ENCODE data around the gene ARMC7. TPM values are rescaled to one million over a fixed set of nuclear protein-coding genes. Genes with fewer than 3 reads are reported as not detected.

The ARMC7 gene
- total and polyA plus RNA-seq, 2 of the 13 experiments (the other 11 are each of a cell fraction or from before 2014, with no cell fraction given) = 3.9 to 4.2 TPM

DNA sequence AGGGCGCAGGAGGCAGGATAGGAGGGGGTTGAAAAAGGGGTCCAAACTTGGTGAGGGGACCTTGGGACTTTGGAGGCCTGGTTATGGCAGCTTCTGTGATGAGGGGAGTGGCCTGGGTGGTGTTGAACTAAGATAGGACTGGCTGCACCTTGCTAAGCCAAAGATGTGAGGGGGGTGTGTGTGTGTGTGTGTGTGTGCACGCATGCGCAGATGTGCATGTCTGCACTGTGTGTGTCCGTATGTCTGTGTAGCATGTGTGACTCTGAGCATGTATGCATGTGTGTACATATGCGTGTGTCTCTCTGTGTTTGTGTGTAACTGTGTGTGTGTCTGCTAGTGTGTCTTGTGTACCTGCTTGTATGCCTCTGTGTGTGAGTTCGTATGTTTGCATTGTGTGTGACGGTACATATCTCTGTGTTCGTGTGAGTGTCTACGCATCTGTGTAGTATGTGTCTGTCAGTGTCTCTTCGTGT, 17.9 kb upstream of the ARMC7 start (continued):
- TF ChIP-seq, protein P1, sequence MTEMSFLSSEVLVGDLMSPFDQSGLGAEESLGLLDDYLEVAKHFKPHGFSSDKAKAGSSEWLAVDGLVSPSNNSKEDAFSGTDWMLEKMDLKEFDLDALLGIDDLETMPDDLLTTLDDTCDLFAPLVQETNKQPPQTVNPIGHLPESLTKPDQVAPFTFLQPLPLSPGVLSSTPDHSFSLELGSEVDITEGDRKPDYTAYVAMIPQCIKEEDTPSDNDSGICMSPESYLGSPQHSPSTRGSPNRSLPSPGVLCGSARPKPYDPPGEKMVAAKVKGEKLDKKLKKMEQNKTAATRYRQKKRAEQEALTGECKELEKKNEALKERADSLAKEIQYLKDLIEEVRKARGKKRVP (CRISPR knock-in tag; IDR thresholded peaks at IDR 0.05) = no peak
- TF ChIP-seq, protein P2, sequence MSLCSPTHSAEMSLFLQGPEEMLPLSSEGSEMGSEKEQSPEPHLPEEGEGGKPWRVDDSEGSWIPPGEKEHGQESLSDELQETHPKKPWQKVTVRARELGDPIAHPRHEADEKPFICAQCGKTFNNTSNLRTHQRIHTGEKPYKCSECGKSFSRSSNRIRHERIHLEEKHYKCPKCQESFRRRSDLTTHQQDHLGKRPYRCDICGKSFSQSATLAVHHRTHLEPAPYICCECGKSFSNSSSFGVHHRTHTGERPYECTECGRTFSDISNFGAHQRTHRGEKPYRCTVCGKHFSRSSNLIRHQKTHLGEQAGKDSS (CRISPR knock-in tag; IDR thresholded peaks at IDR 0.05; ENCODE audit: borderline replicate concordance, low read depth) = 0 out of 2 replicates have a peak, but pooled peaks have one; percentile 3
- TF ChIP-seq ATAD3A (CRISPR knock-in tag; IDR thresholded peaks at IDR 0.05) = no peak
- TF ChIP-seq HOXA9 (CRISPR knock-in tag; IDR thresholded peaks at IDR 0.05; ENCODE audit: borderline replicate concordance) = peak; percentile 20; the same call in 1 of the 2 replicates
- TF ChIP-seq CBX5 (CRISPR knock-in tag; IDR thresholded peaks at IDR 0.05; ENCODE audit: borderline replicate concordance) = no peak
- no peak for TF ChIP-seq RFX3 (CRISPR knock-in tag; IDR thresholded peaks at IDR 0.05)
- TF ChIP-seq FOSL1 (CRISPR knock-in tag; IDR thresholded peaks at IDR 0.05; ENCODE audit: borderline replicate concordance) = no peak
- TF ChIP-seq ZFP36L1 (CRISPR knock-in tag; IDR thresholded peaks at IDR 0.05) = no peak
- 0 out of 2 replicates have a peak, but pooled peaks have one; percentile 28 for TF ChIP-seq TARDBP (CRISPR knock-in tag; IDR thresholded peaks at IDR 0.05)
- TF ChIP-seq, protein P3, sequence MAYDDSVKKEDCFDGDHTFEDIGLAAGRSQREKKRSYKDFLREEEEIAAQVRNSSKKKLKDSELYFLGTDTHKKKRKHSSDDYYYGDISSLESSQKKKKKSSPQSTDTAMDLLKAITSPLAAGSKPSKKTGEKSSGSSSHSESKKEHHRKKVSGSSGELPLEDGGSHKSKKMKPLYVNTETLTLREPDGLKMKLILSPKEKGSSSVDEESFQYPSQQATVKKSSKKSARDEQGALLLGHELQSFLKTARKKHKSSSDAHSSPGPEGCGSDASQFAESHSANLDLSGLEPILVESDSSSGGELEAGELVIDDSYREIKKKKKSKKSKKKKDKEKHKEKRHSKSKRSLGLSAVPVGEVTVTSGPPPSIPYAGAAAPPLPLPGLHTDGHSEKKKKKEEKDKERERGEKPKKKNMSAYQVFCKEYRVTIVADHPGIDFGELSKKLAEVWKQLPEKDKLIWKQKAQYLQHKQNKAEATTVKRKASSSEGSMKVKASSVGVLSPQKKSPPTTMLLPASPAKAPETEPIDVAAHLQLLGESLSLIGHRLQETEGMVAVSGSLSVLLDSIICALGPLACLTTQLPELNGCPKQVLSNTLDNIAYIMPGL (CRISPR knock-in tag; IDR thresholded peaks at IDR 0.05; ENCODE audit: borderline replicate concordance in 1 of 2, low read depth in 1 of 2) = no peak
- TF ChIP-seq ZNF790 (CRISPR knock-in tag; IDR thresholded peaks at IDR 0.05; ENCODE audit: borderline replicate concordance) = no peak
- TF ChIP-seq MED13 (CRISPR knock-in tag; IDR thresholded peaks at IDR 0.05) = no peak
- peak; percentile 49; the same call in 1 of the 2 replicates for TF ChIP-seq JUNB (CRISPR knock-in tag; IDR thresholded peaks at IDR 0.05; ENCODE audit: borderline replicate concordance)
- TF ChIP-seq, protein P4, sequence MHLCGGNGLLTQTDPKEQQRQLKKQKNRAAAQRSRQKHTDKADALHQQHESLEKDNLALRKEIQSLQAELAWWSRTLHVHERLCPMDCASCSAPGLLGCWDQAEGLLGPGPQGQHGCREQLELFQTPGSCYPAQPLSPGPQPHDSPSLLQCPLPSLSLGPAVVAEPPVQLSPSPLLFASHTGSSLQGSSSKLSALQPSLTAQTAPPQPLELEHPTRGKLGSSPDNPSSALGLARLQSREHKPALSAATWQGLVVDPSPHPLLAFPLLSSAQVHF (CRISPR knock-in tag; IDR thresholded peaks at IDR 0.05) = 0 out of 2 replicates have a peak, but pooled peaks have one; percentile 37
- TF ChIP-seq SOX5 (CRISPR knock-in tag; IDR thresholded peaks at IDR 0.05; ENCODE audit: borderline replicate concordance) = no peak
- TF ChIP-seq, protein P5, sequence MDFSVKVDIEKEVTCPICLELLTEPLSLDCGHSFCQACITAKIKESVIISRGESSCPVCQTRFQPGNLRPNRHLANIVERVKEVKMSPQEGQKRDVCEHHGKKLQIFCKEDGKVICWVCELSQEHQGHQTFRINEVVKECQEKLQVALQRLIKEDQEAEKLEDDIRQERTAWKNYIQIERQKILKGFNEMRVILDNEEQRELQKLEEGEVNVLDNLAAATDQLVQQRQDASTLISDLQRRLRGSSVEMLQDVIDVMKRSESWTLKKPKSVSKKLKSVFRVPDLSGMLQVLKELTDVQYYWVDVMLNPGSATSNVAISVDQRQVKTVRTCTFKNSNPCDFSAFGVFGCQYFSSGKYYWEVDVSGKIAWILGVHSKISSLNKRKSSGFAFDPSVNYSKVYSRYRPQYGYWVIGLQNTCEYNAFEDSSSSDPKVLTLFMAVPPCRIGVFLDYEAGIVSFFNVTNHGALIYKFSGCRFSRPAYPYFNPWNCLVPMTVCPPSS (IDR thresholded peaks at IDR 0.05) = no peak
- TF ChIP-seq, protein P6, sequence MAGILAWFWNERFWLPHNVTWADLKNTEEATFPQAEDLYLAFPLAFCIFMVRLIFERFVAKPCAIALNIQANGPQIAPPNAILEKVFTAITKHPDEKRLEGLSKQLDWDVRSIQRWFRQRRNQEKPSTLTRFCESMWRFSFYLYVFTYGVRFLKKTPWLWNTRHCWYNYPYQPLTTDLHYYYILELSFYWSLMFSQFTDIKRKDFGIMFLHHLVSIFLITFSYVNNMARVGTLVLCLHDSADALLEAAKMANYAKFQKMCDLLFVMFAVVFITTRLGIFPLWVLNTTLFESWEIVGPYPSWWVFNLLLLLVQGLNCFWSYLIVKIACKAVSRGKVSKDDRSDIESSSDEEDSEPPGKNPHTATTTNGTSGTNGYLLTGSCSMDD (CRISPR knock-in tag; IDR thresholded peaks at IDR 0.05) = no peak
- 0 out of 2 replicates have a peak, but pooled peaks have one; percentile 43 for TF ChIP-seq GLI4 (CRISPR knock-in tag; IDR thresholded peaks at IDR 0.05; ENCODE audit: borderline replicate concordance)
- TF ChIP-seq RFX1 (IDR thresholded peaks at IDR 0.05) = no peak
- TF ChIP-seq SETDB1 (CRISPR knock-in tag; IDR thresholded peaks at IDR 0.05; ENCODE audit: borderline replicate concordance) = no peak
- TF ChIP-seq ZBTB3 (CRISPR knock-in tag; IDR thresholded peaks at IDR 0.05; ENCODE audit: borderline replicate concordance, low read depth) = no peak
